Naive thymus-derived CD4-positive, alpha-beta T cell (primary cell): ENCODE measurements around the gene DNASE2. TPM values are rescaled to one million over a fixed set of nuclear protein-coding genes. Genes with fewer than 3 reads are reported as not detected.

ENCODE experiments used
- ATAC-seq: fragments of 150-1000 bp; cut with Tn5 transposase; 2 replicates; pipeline ENCODE4 v1.10.0; 2021; ENCODE audit warnings: mild to moderate bottlenecking, moderate library complexity
- CTCF ChIA-PET: fragments of 350-600 bp; sonication (Branson Sonifier 250); formaldehyde crosslinking; loops from one replicate; lab custom pipeline; 2021; ENCODE audit warnings: antibody characterized with exemption; lab: Charles Lee
- POLR2A ChIA-PET: fragments of 350-600 bp; sonication (Branson Sonifier 250); formaldehyde crosslinking; loops from one replicate; lab custom pipeline; 2021; ENCODE audit warnings: antibody characterized with exemption, inconsistent platforms; lab: Charles Lee
- DNase-seq, 9 donors: peaks; one replicate each; pipeline versions ENCODE4 v3.0.0 to v3.0.0-alpha.2; 2020 to 2022; ENCODE audit warnings: mixed read lengths in 1 of 9
- H3K27ac ChIP-seq: one replicate; pipeline ENCODE4 v1.7.0; 2013; ENCODE audit warnings: mild to moderate bottlenecking, low read depth, low read length, moderate library complexity
- H3K27me3 ChIP-seq, 2 donors: one replicate each; pipeline ENCODE4 v1.7.0; 2013; ENCODE audit warnings: low read length in 2 of 2, mild to moderate bottlenecking in 2 of 2, moderate library complexity in 2 of 2; ENCODE audit not compliant: control insufficient read depth in 2 of 2, insufficient read depth in 2 of 2
- H3K36me3 ChIP-seq, 3 experiments: 1 replicate in 2 of 3; 2 replicates in 1 of 3; pipeline ENCODE4 v1.7.0; 2013; ENCODE audit warnings: low read length in 3 of 3, mild to moderate bottlenecking in 3 of 3, moderate library complexity in 1 of 3; ENCODE audit not compliant: insufficient read depth in 3 of 3, control insufficient read depth in 2 of 3
- H3K4me1 ChIP-seq, 2 donors: one replicate each; pipeline ENCODE4 v1.7.0; 2013; ENCODE audit warnings: low read length in 2 of 2, mild to moderate bottlenecking in 2 of 2, moderate library complexity in 1 of 2; ENCODE audit not compliant: control insufficient read depth in 2 of 2, insufficient read depth in 2 of 2
- H3K4me3 ChIP-seq: 2 replicates; pipeline ENCODE4 v1.7.0; 2013; ENCODE audit warnings: mild to moderate bottlenecking, low read length
- H3K9me3 ChIP-seq, 3 experiments: 1 replicate in 2 of 3; 2 replicates in 1 of 3; pipeline ENCODE4 v1.7.0; 2013; ENCODE audit warnings: low read length in 3 of 3; ENCODE audit not compliant: control insufficient read depth in 2 of 3
- H3K27ac Mint-ChIP-seq, 9 donors: one replicate each; pipeline ENCODE4 v1.8.0; 2020 to 2022; ENCODE audit warnings: mixed read lengths in 9 of 9, mild to moderate bottlenecking in 8 of 9, moderate library complexity in 5 of 9, inconsistent platforms in 2 of 9
- H3K27me3 Mint-ChIP-seq, 5 donors: one replicate each; pipeline ENCODE4 v1.8.0; 2021 to 2022; ENCODE audit warnings: mixed read lengths in 5 of 5, mild to moderate bottlenecking in 1 of 5
- H3K36me3 Mint-ChIP-seq, 5 donors: one replicate each; pipeline ENCODE4 v1.8.0; 2020 to 2022; ENCODE audit warnings: mixed read lengths in 5 of 5, mild to moderate bottlenecking in 3 of 5, inconsistent platforms in 1 of 5
- H3K4me1 Mint-ChIP-seq, 7 donors: one replicate each; pipeline ENCODE4 v1.8.0; 2020 to 2022; ENCODE audit warnings: mixed read lengths in 7 of 7, mild to moderate bottlenecking in 3 of 7, inconsistent platforms in 1 of 7
- H3K4me3 Mint-ChIP-seq, 10 donors: one replicate each; pipeline ENCODE4 v1.8.0; 2020 to 2022; ENCODE audit warnings: mild to moderate bottlenecking in 10 of 10, mixed read lengths in 10 of 10, moderate library complexity in 6 of 10, inconsistent platforms in 2 of 10
- H3K9me3 Mint-ChIP-seq, 11 donors: one replicate each; pipeline ENCODE4 v1.8.0; 2020 to 2022; ENCODE audit warnings: mixed read lengths in 11 of 11, mild to moderate bottlenecking in 4 of 11, inconsistent platforms in 1 of 11, moderate library complexity in 1 of 11
- intact Hi-C, 2 donors: fragments of 100-400 bp; cut with micrococcal nuclease; formaldehyde crosslinking; loops; one replicate each; pipeline ENCODE4 v1.15.1; 2023
- microRNA-seq: library from miRNA; unstranded; fragments of <30 nt; microRNA quantifications from one replicate; pipeline ENCODE4 v1.2.0, GENCODE V29; 2022; ENCODE audit warnings: borderline microRNAs expressed
- polyA plus RNA-seq, 2 donors: library from polyadenylated mRNA; unstranded; fragments of 300-500 nt; fragmentation: Illumina TruSeq; gene quantifications; one replicate each; pipeline ENCODE4 v1.2.3, GENCODE V29; 2021
- total RNA-seq, 6 experiments: library from RNA in 5 of 6; stranded (reverse) in 5 of 6; gene quantifications; 1 replicate in 5 of 6; 2 replicates in 1 of 6; pipeline ENCODE4 v1.2.3 and lab custom pipeline; 2021 to 2026

The DNASE2 gene
- total and polyA plus RNA-seq, 7 experiments from 2014 or later, result 14.2 to 52.9 (median 28.4) TPM

DNA sequence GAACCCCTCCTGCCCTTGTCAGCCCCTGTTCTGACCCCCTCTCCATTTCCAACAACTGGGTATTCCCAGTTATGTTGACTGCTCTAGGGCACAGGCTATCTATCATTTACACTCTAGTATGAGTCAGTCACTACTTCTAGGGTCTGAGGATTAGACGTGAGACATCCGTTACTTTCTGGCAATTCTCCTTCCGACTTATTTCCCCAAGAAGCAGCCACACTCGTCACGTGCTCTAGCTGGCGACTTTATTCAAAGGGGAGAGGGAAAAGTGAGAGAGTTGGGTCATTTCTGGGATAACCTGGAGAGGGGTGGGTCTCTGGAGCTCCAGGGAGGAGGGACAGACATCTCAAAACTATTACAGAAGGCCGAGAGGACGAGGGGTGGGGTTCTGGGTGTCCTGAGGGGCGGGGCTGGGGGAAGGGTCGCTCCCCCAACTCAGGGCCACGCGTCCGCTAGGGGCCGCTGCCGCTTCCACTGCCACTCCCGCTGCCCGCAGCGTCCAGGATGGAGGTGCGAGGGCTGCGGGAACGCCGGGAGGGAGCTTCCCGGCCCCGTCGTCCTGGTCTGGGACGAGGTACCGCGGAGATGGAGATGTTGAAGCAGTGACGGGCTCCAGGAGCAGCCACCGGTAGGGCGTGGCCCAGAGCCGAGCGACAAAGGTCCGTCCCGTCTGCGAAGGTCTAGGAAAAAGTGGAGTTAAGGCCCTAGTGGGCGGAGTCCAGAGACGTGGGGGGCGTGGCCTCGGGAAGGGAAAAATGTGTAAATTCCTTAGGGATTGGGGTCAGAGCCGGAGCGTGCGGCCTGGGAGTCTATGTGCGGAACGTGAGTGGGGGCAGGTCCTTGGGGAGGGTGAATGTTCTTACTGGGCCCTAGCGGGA lies 55.8 kb downstream of the DNASE2 start:
- Mint-ChIP-seq H3K27ac (peak overlapping the region in 1 of 9 donors; percentile 25), H3K4me1 (peaks cover 4 to 13% (median 9%) of the 10 kb centered on the region in 7 donors), H3K9me3 (peaks cover 0 to 5% (median 3%) of the 10 kb centered on the region in 11 donors), H3K4me3 (peak overlapping the region in 6 of 10 donors; percentile 8 to 60 (median 44)), H3K27me3 (peaks cover 39 to 57% (median 50%) of the 10 kb centered on the region in 5 donors), H3K36me3 (peaks cover 0 to 4% (median 0%) of the 10 kb centered on the region in 5 donors)
- H3K4me1 ChIP-seq, result no peaks in the 10 kb centered on the region
- no peaks in the 10 kb centered on the region for H3K36me3 ChIP-seq
- peak; percentile 45 for ATAC-seq
- no peak for DNase-seq
- H3K27ac ChIP-seq, result no peak overlapping the region
- H3K9me3 ChIP-seq, result no peaks in the 10 kb centered on the region
- POLR2A ChIA-PET, result interaction anchor here (0.6 kb wide), 1 partner anchor 187 kb away, joined by 3 read pairs; no protein-coding TSS in a partner anchor
- H3K27me3 ChIP-seq, result peaks cover 0 to 18% of the 10 kb centered on the region in 2 donors
- intact Hi-C loops, result no loop called here
- CTCF ChIA-PET, result interaction anchor here (0.5 to 1.1 kb wide), 3 partner anchors 22 to 75 kb away, joined by 3 to 4 read pairs (median 3); no protein-coding TSS in a partner anchor
- H3K4me3 ChIP-seq, result no peak overlapping the region

Small RNA genes within 50 kb of the gene (microRNA-seq; reads per million reads assigned to microRNA genes)
- not detected for gene MIR5695
- not detected for gene MIR6794

Other genes with a start within 250 kb of the DNASE2 start
- 100 to 1,000 TPM; 105 to 215 (median 138) TPM for gene MAN2B1, start 214.7 kb downstream of the DNASE2 start, total RNA-seq
- gene MAN2B1, start 214.7 kb downstream of the DNASE2 start, polyA plus RNA-seq, result 10 to 100 TPM; 40.6 to 59.5 TPM
- 10 to 100 TPM in 3 of 5 experiments, 1 to 10 TPM in 2; 7.8 to 18.6 (median 14.7) TPM for gene WDR83, start 214.6 kb downstream of the DNASE2 start, total RNA-seq
- gene WDR83, start 214.6 kb downstream of the DNASE2 start, polyA plus RNA-seq, result 10 to 100 TPM; 13.9 to 20.6 TPM
- gene DHPS, start 199.6 kb downstream of the DNASE2 start, total RNA-seq, result 100 to 1,000 TPM; 125 to 223 (median 174) TPM
- gene DHPS, start 199.6 kb downstream of the DNASE2 start, polyA plus RNA-seq, result 100 to 1,000 TPM; 113 to 124 TPM
- gene GNG14, start 193.5 kb downstream of the DNASE2 start, total RNA-seq, result not detected
- not detected for gene GNG14, start 193.5 kb downstream of the DNASE2 start, polyA plus RNA-seq
- gene FBXW9, start 184.8 kb downstream of the DNASE2 start, total RNA-seq, result 1 to 10 TPM; 2.5 to 8.6 (median 4.3) TPM
- 1 to 10 TPM; 4.9 to 8.5 TPM for gene FBXW9, start 184.8 kb downstream of the DNASE2 start, polyA plus RNA-seq
- 10 to 100 TPM; 53.5 to 78.7 (median 62.5) TPM for gene TNPO2, start 157.5 kb downstream of the DNASE2 start, total RNA-seq
- gene TNPO2, start 157.5 kb downstream of the DNASE2 start, polyA plus RNA-seq, result 1 to 10 TPM; 2.0 to 3.8 TPM
- gene TRIR, start 146.8 kb downstream of the DNASE2 start, total RNA-seq, result 100 to 1,000 TPM; 175 to 225 (median 192) TPM
- 100 to 1,000 TPM; 177 to 216 TPM for gene TRIR, start 146.8 kb downstream of the DNASE2 start, polyA plus RNA-seq
- gene GET3, start 144.0 kb downstream of the DNASE2 start, total RNA-seq, result 10 to 100 TPM; 22.6 to 60.3 (median 27.0) TPM
- gene GET3, start 144.0 kb downstream of the DNASE2 start, polyA plus RNA-seq, result 10 to 100 TPM; 47.1 to 50.4 TPM
- not detected for gene BEST2, start 129.7 kb downstream of the DNASE2 start, total RNA-seq
- not detected for gene BEST2, start 129.7 kb downstream of the DNASE2 start, polyA plus RNA-seq
- 10 to 100 TPM; 16.6 to 37.5 (median 22.3) TPM for gene HOOK2, start 105.9 kb downstream of the DNASE2 start, total RNA-seq
- gene HOOK2, start 105.9 kb downstream of the DNASE2 start, polyA plus RNA-seq, result 1 to 10 TPM; 4.0 to 5.3 TPM
- 1,000 to 10,000 TPM in 2 of 5 experiments, 100 to 1,000 TPM in 3; 107 to 2,198 (median 203) TPM for gene JUNB, start 90.0 kb downstream of the DNASE2 start, total RNA-seq
- 1,000 to 10,000 TPM in 1 of 2 donors, 100 to 1,000 TPM in 1; 690 to 1,125 TPM for gene JUNB, start 90.0 kb downstream of the DNASE2 start, polyA plus RNA-seq
- 100 to 1,000 TPM in 3 of 5 experiments, 10 to 100 TPM in 2; 75.1 to 297 (median 117) TPM for gene PRDX2, start 79.6 kb downstream of the DNASE2 start, total RNA-seq
- gene PRDX2, start 79.6 kb downstream of the DNASE2 start, polyA plus RNA-seq, result 100 to 1,000 TPM; 313 to 359 TPM
- 10 to 100 TPM in 1 of 5 experiments, 1 to 10 TPM in 2, under 1 TPM in 1, not detected in 1; 0.80 to 18.9 (median 2.1) TPM for gene THSD8, start 79.4 kb downstream of the DNASE2 start, total RNA-seq
- not detected for gene THSD8, start 79.4 kb downstream of the DNASE2 start, polyA plus RNA-seq
- gene RNASEH2A, start 74.9 kb downstream of the DNASE2 start, total RNA-seq, result 10 to 100 TPM in 2 of 5 experiments, 1 to 10 TPM in 3; 1.6 to 30.9 (median 9.3) TPM
- gene RNASEH2A, start 74.9 kb downstream of the DNASE2 start, polyA plus RNA-seq, result 10 to 100 TPM; 20.3 to 20.4 TPM
- not detected for gene RTBDN, start 46.9 kb downstream of the DNASE2 start, total RNA-seq
- not detected for gene RTBDN, start 46.9 kb downstream of the DNASE2 start, polyA plus RNA-seq
- under 1 TPM in 4 of 5 experiments, not detected in 1; 0.51 to 0.93 (median 0.71) TPM for gene MAST1, start 42.9 kb downstream of the DNASE2 start, total RNA-seq
- gene MAST1, start 42.9 kb downstream of the DNASE2 start, polyA plus RNA-seq, result 1 to 10 TPM in 1 of 2 donors, under 1 TPM in 1; 0.70 to 3.5 TPM
- under 1 TPM in 2 of 5 experiments, not detected in 3; 0.32 to 0.41 TPM for gene KLF1, start 5.8 kb upstream of the DNASE2 start, total RNA-seq
- gene KLF1, start 5.8 kb upstream of the DNASE2 start, polyA plus RNA-seq, result not detected
- gene GCDH, start 9.7 kb upstream of the DNASE2 start, total RNA-seq, result 10 to 100 TPM; 40.1 to 74.2 (median 54.5) TPM
- 10 to 100 TPM; 22.0 to 23.2 TPM for gene GCDH, start 9.7 kb upstream of the DNASE2 start, polyA plus RNA-seq
- 1 to 10 TPM in 3 of 5 experiments, under 1 TPM in 1, not detected in 1; 0.78 to 3.3 (median 2.3) TPM for gene SYCE2, start 37.8 kb upstream of the DNASE2 start, total RNA-seq
- 1 to 10 TPM in 1 of 2 donors, not detected in 1; 1.4 TPM for gene SYCE2, start 37.8 kb upstream of the DNASE2 start, polyA plus RNA-seq
- 100 to 1,000 TPM in 1 of 5 experiments, 10 to 100 TPM in 4; 25.9 to 109 (median 52.6) TPM for gene FARSA, start 52.3 kb upstream of the DNASE2 start, total RNA-seq
- gene FARSA, start 52.3 kb upstream of the DNASE2 start, polyA plus RNA-seq, result 10 to 100 TPM; 58.0 to 88.3 TPM
- 1,000 to 10,000 TPM in 1 of 5 experiments, 100 to 1,000 TPM in 4; 449 to 1,130 (median 502) TPM for gene CALR, start 57.2 kb upstream of the DNASE2 start, total RNA-seq
- 100 to 1,000 TPM; 142 to 155 TPM for gene CALR, start 57.2 kb upstream of the DNASE2 start, polyA plus RNA-seq
- gene RAD23A, start 64.4 kb upstream of the DNASE2 start, total RNA-seq, result 100 to 1,000 TPM in 2 of 5 experiments, 10 to 100 TPM in 3; 75.0 to 111 (median 96.4) TPM
- gene RAD23A, start 64.4 kb upstream of the DNASE2 start, polyA plus RNA-seq, result 10 to 100 TPM; 85.5 to 87.2 TPM
- gene GADD45GIP1, start 75.8 kb upstream of the DNASE2 start, total RNA-seq, result 10 to 100 TPM in 4 of 5 experiments, 1 to 10 TPM in 1; 8.5 to 17.0 (median 13.8) TPM
- gene GADD45GIP1, start 75.8 kb upstream of the DNASE2 start, polyA plus RNA-seq, result 10 to 100 TPM; 58.1 to 60.3 TPM
- gene DAND5, start 88.1 kb upstream of the DNASE2 start, total RNA-seq, result not detected
- gene DAND5, start 88.1 kb upstream of the DNASE2 start, polyA plus RNA-seq, result not detected
- 1 to 10 TPM; 2.4 to 7.7 (median 6.3) TPM for gene NFIX, start 114.0 kb upstream of the DNASE2 start, total RNA-seq
- gene NFIX, start 114.0 kb upstream of the DNASE2 start, polyA plus RNA-seq, result under 1 TPM; 0.41 to 0.77 TPM
- 10 to 100 TPM in 1 of 5 experiments, 1 to 10 TPM in 4; 4.6 to 22.6 (median 7.8) TPM for gene LYL1, start 221.4 kb upstream of the DNASE2 start, total RNA-seq
- gene LYL1, start 221.4 kb upstream of the DNASE2 start, polyA plus RNA-seq, result 1 to 10 TPM; 2.4 to 2.9 TPM
- 10 to 100 TPM; 64.2 to 96.4 (median 87.8) TPM for gene TRMT1, start 235.3 kb upstream of the DNASE2 start, total RNA-seq
- gene TRMT1, start 235.3 kb upstream of the DNASE2 start, polyA plus RNA-seq, result 10 to 100 TPM; 22.6 to 36.3 TPM
- 10 to 100 TPM; 18.0 to 72.7 (median 22.4) TPM for gene NACC1, start 236.8 kb upstream of the DNASE2 start, total RNA-seq
- 1 to 10 TPM; 1.7 to 2.0 TPM for gene NACC1, start 236.8 kb upstream of the DNASE2 start, polyA plus RNA-seq